AG04450 (cell line): ENCODE data around the gene SH3RF2. TPM values are rescaled to one million over a fixed set of nuclear protein-coding genes. Genes with fewer than 3 reads are reported as not detected.

Source experiments
- CTCF ChIA-PET: fragments of 300-600, 350-600 bp; formaldehyde crosslinking; extraction: SDS; loops from one replicate; lab custom pipeline; 2022; ENCODE audit warnings: antibody characterized with exemption, inconsistent platforms; lab: Charles Lee
- POLR2A ChIA-PET: fragments of 350-600 bp; formaldehyde crosslinking; extraction: SDS; loops from one replicate; lab custom pipeline; 2021; ENCODE audit warnings: antibody characterized with exemption, inconsistent platforms; lab: Yijun Ruan, JAX
- DNase-seq: peaks from one replicate; pipeline ENCODE4 v3.0.0-alpha.2; 2011; ENCODE audit warnings: low read depth, low spot score
- H3K27ac ChIP-seq: one replicate; pipeline ENCODE4 v1.5.1; 2012; ENCODE audit warnings: low read depth, low read length, control low read depth
- H3K27me3 ChIP-seq: one replicate; pipeline ENCODE4 v1.6.0; 2012; ENCODE audit warnings: low read length; ENCODE audit not compliant: control insufficient read depth, insufficient read depth
- H3K4me3 ChIP-seq: 2 replicates; pipeline ENCODE4 v1.5.1; 2011; ENCODE audit warnings: mild to moderate bottlenecking, low read depth, low read length, control low read depth
- H3K9me3 ChIP-seq: 2 replicates; pipeline ENCODE4 v1.5.1; 2012; ENCODE audit warnings: low read length; ENCODE audit not compliant: control insufficient read depth, insufficient read depth
- polyA plus RNA-seq: library from polyadenylated mRNA; depleted of rRNA; stranded (reverse); fragments of >200 nt; gene quantifications from 2 replicates; pipeline ENCODE4 v1.2.3, GENCODE V29; 2011
- TF ChIP-seq, protein P1 (sequence below): IDR thresholded peaks from 2 replicates; pipeline ENCODE4 v1.5.1; 2011; ENCODE audit warnings: low read depth, low read length, control low read depth, inconsistent platforms

SH3RF2 gene
- polyA plus RNA-seq, 1 experiment = 0.87 TPM

GRCh38 chr5:145937432-145938250, 1.3 kb downstream of the SH3RF2 start:
- Histone ChIP-seq H3K27ac (no peak overlapping the region), H3K27me3 (no peaks in the 10 kb centered on the region), H3K4me3 (no peak overlapping the region), H3K9me3 (no peaks in the 10 kb centered on the region)
- TF ChIP-seq, protein P1, sequence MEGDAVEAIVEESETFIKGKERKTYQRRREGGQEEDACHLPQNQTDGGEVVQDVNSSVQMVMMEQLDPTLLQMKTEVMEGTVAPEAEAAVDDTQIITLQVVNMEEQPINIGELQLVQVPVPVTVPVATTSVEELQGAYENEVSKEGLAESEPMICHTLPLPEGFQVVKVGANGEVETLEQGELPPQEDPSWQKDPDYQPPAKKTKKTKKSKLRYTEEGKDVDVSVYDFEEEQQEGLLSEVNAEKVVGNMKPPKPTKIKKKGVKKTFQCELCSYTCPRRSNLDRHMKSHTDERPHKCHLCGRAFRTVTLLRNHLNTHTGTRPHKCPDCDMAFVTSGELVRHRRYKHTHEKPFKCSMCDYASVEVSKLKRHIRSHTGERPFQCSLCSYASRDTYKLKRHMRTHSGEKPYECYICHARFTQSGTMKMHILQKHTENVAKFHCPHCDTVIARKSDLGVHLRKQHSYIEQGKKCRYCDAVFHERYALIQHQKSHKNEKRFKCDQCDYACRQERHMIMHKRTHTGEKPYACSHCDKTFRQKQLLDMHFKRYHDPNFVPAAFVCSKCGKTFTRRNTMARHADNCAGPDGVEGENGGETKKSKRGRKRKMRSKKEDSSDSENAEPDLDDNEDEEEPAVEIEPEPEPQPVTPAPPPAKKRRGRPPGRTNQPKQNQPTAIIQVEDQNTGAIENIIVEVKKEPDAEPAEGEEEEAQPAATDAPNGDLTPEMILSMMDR = no peak
- CTCF ChIA-PET = no interaction called here
- DNase-seq = no peak
- POLR2A ChIA-PET = interaction anchor here (0.6 kb wide), 1 partner anchor 23 kb away, joined by 4 read pairs; no protein-coding TSS in a partner anchor

GRCh38 chr5:145938776-145939539, 2.6 kb downstream of the SH3RF2 start:
- CTCF ChIA-PET = no interaction called here
- H3K9me3 ChIP-seq = no peaks in the 10 kb centered on the region

GRCh38 chr5:145939540-145940065, 3.2 kb downstream of the SH3RF2 start:
- no peaks in the 10 kb centered on the region for H3K27me3 ChIP-seq
- H3K9me3 ChIP-seq = no peaks in the 10 kb centered on the region
- DNase-seq = no peak
- H3K4me3 ChIP-seq = no peak overlapping the region
- TF ChIP-seq, protein P1 = no peak
- ChIA-PET POLR2A (no interaction called here), CTCF (no interaction called here)
- H3K27ac ChIP-seq = no peak overlapping the region

More at GRCh38 chr5:145938776-145939539, 2.6 kb downstream of the SH3RF2 start:
- Histone ChIP-seq H3K27me3 (no peaks in the 10 kb centered on the region), H3K4me3 (no peak overlapping the region), H3K27ac (no peak overlapping the region)
- TF ChIP-seq, protein P1 = no peak
- DNase-seq = no peak
- POLR2A ChIA-PET = no interaction called here

GRCh38 chr5:145941096-145941447, 4.7 kb downstream of the SH3RF2 start:
- Histone ChIP-seq H3K4me3 (no peak overlapping the region), H3K9me3 (no peaks in the 10 kb centered on the region), H3K27me3 (no peaks in the 10 kb centered on the region), H3K27ac (no peak overlapping the region)
- no peak for DNase-seq
- ChIA-PET CTCF (interaction anchor here (0.7 to 1.5 kb wide), 2 partner anchors 53 to 189 kb away, joined by 3 to 6 read pairs; no protein-coding TSS in a partner anchor), POLR2A (no interaction called here)
- TF ChIP-seq, protein P1 = no peak
